Prostate gland (tissue), 2 donors: Measurements from ENCODE around the gene FAM131B. TPM values are rescaled to one million over a fixed set of nuclear protein-coding genes. Genes with fewer than 3 reads are reported as not detected.

Experiments
- DNase-seq: peaks from one replicate; pipeline ENCODE4 v3.0.0-alpha.2; 2019; ENCODE audit warnings: low spot score
- H3K27ac ChIP-seq, 2 donors: fragments of 200-600 bp; sonication (generic); 2 replicates each; pipeline ENCODE4 v1.5.1; 2017 to 2019
- H3K27me3 ChIP-seq: fragments of 200-600 bp; sonication (generic); replicated peaks from 2 replicates; pipeline ENCODE4 v1.5.1; 2019; ENCODE audit not compliant: insufficient read depth
- H3K36me3 ChIP-seq, 2 donors: fragments of 200-600 bp; sonication (generic); 1 replicate in 1 of 2; 2 replicates in 1 of 2; pipeline versions ENCODE4 v1.5.1 to v1.8.1; 2017 to 2019
- H3K4me1 ChIP-seq: fragments of 200-600 bp; sonication (generic); replicated peaks from 2 replicates; pipeline ENCODE4 v1.5.1; 2019
- H3K4me3 ChIP-seq, 2 donors: fragments of 200-600 bp; sonication (generic); 2 replicates each; pipeline ENCODE4 v1.5.1; 2017 to 2019
- H3K9me3 ChIP-seq: fragments of 200-600 bp; sonication (generic); 2 replicates; pipeline ENCODE4 v1.5.1; 2017
- POLR2A ChIP-seq: fragments of 450-650 bp; IDR thresholded peaks from one replicate; pipeline ENCODE4 v1.6.1; 2016; ENCODE audit warnings: antibody characterized with exemption, mild to moderate bottlenecking
- POLR2AphosphoS5 ChIP-seq: sonication (generic); formaldehyde crosslinking; IDR thresholded peaks from one replicate; pipeline ENCODE4 v1.6.1; 2017; ENCODE audit warnings: antibody characterized with exemption
- WGBS: methylation state at CpG from one replicate; pipeline ENCODE4 v1.1.5; 2018; 5-methylcytosine and 5-hydroxymethylcytosine counted together
- intact Hi-C: fragments of 100-400 bp; cut with DNase I; formaldehyde crosslinking; loops from one replicate; pipeline ENCODE4 v1.14.2; 2022
- total RNA-seq, 2 donors: library from RNA; depleted of rRNA; stranded (reverse); fragments of >200 nt; gene quantifications; one replicate each; pipeline ENCODE4 v1.1.0, GENCODE V29; 2016
- TF ChIP-seq, protein P1 (sequence below), 4 experiments: fragments of 200-600 bp in 2 of 4; fragments of 450-650 bp in 2 of 4; sonication (generic) in 2 of 4; IDR thresholded peaks; 1 replicate in 3 of 4; 2 replicates in 1 of 4; pipeline ENCODE4 v1.5.1; 2016 to 2019; ENCODE audit warnings: antibody characterized with exemption in 4 of 4, mild to moderate bottlenecking in 2 of 4, moderate library complexity in 2 of 4

The FAM131B gene
- total RNA-seq, 2 donors from 2014 or later: 0.32 to 1.2 TPM

DNA sequence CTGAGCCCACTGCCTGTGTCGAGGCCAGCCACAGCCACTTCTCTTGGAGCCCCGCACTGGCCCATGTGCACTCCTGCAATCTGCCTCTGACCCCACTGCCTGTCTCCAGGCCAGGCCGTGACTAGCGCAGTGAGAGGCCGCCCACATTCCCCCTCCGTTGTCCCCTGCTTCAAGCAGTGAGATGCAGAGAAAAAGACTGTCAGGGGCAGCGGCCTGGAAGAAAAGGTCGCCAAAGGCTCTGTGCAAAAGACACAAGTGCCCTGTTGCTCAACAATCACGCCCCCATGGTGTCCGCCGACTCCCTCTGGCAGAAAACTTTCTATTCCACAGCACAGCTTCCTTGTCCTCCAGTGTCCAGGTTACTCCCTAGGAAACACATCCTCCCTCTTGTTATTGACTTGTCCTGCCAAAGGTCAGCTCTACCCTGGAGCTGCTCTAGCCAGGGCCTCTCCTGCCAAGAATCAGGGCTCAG is 9.9 kb downstream of the FAM131B start:
- H3K36me3 ChIP-seq: no peaks in the 10 kb centered on the region
- no peaks in the 10 kb centered on the region for H3K27me3 ChIP-seq
- intact Hi-C loops: no loop called here
- H3K9me3 ChIP-seq: no peaks in the 10 kb centered on the region
- 89% methylated on average over 11 of the region's 11 CpGs for WGBS
- no peak for DNase-seq
- H3K4me1 ChIP-seq: no peaks in the 10 kb centered on the region
- H3K4me3 ChIP-seq: no peak overlapping the region
- TF ChIP-seq POLR2AphosphoS5: no peak
- no peak for TF ChIP-seq POLR2A
- TF ChIP-seq, protein P1, sequence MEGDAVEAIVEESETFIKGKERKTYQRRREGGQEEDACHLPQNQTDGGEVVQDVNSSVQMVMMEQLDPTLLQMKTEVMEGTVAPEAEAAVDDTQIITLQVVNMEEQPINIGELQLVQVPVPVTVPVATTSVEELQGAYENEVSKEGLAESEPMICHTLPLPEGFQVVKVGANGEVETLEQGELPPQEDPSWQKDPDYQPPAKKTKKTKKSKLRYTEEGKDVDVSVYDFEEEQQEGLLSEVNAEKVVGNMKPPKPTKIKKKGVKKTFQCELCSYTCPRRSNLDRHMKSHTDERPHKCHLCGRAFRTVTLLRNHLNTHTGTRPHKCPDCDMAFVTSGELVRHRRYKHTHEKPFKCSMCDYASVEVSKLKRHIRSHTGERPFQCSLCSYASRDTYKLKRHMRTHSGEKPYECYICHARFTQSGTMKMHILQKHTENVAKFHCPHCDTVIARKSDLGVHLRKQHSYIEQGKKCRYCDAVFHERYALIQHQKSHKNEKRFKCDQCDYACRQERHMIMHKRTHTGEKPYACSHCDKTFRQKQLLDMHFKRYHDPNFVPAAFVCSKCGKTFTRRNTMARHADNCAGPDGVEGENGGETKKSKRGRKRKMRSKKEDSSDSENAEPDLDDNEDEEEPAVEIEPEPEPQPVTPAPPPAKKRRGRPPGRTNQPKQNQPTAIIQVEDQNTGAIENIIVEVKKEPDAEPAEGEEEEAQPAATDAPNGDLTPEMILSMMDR (IDR thresholded peaks at IDR 0.05): no peak
- H3K27ac ChIP-seq: no peak overlapping the region

GRCh38 chr7:143351574-143351973 is 10.9 kb downstream of the FAM131B start:
- Histone ChIP-seq H3K27me3 (no peaks in the 10 kb centered on the region), H3K9me3 (no peaks in the 10 kb centered on the region), H3K4me1 (no peaks in the 10 kb centered on the region), H3K27ac (no peak overlapping the region), H3K36me3 (no peaks in the 10 kb centered on the region), H3K4me3 (no peak overlapping the region)
- DNase-seq: no peak
- 93% methylated on average over 9 of the region's 9 CpGs for WGBS
- no peak for TF ChIP-seq POLR2AphosphoS5
- TF ChIP-seq, protein P1 (IDR thresholded peaks at IDR 0.05): no peak
- TF ChIP-seq POLR2A: no peak
- intact Hi-C loops: no loop called here

- intact Hi-C loops: no loop called here
- H3K4me1 ChIP-seq: no peaks in the 10 kb centered on the region
- H3K27ac ChIP-seq: no peak overlapping the region
- 55% methylated on average over 5 of the region's 5 CpGs for WGBS
- no peaks in the 10 kb centered on the region for H3K27me3 ChIP-seq
- H3K9me3 ChIP-seq: no peaks in the 10 kb centered on the region
- no peak for TF ChIP-seq POLR2AphosphoS5
- TF ChIP-seq POLR2A: no peak
- TF ChIP-seq, protein P1 (IDR thresholded peaks at IDR 0.05): no peak
- no peak overlapping the region for H3K4me3 ChIP-seq
- no peak for DNase-seq
- H3K36me3 ChIP-seq: no peaks in the 10 kb centered on the region
Observed at GRCh38 chr7:143351060-143351459, 11.5 kb downstream of the FAM131B start.

GRCh38 chr7:143347950-143348349 is 14.6 kb downstream of the FAM131B start:
- Histone ChIP-seq H3K27me3 (no peaks in the 10 kb centered on the region), H3K27ac (no peak overlapping the region), H3K4me1 (no peaks in the 10 kb centered on the region), H3K4me3 (no peak overlapping the region), H3K36me3 (no peaks in the 10 kb centered on the region), H3K9me3 (no peaks in the 10 kb centered on the region)
- DNase-seq: no peak
- 58% methylated on average over 5 of the region's 5 CpGs for WGBS
- TF ChIP-seq POLR2A (no peak), POLR2AphosphoS5 (no peak)
- TF ChIP-seq, protein P1 (IDR thresholded peaks at IDR 0.05): no peak
- intact Hi-C loops: no loop called here

- TF ChIP-seq, protein P1 (IDR thresholded peaks at IDR 0.05): no peak
- TF ChIP-seq POLR2AphosphoS5 (no peak), POLR2A (no peak)
- no peak overlapping the region for H3K27ac ChIP-seq
- WGBS: 81% methylated on average over 4 of the region's 4 CpGs
- intact Hi-C loops: no loop called here
- H3K4me3 ChIP-seq: no peak overlapping the region
- H3K27me3 ChIP-seq: no peaks in the 10 kb centered on the region
- no peaks in the 10 kb centered on the region for H3K9me3 ChIP-seq
- H3K4me1 ChIP-seq: no peaks in the 10 kb centered on the region
- DNase-seq: no peak
- no peaks in the 10 kb centered on the region for H3K36me3 ChIP-seq
Observed at GRCh38 chr7:143346018-143346417, 16.5 kb downstream of the FAM131B start.
